AG08395 (cell line): Measurements from ENCODE around the gene NUP98.
A peak's percentile ranks its signal among the peaks of the same experiment; 100 is the strongest.
"Not testable (repeated sequence)": the region's sequence is repeated elsewhere in the genome, so short reads cannot be mapped to it uniquely, and the experiment has no call there.

ENCODE experiments used
- DNase-seq: peaks from one replicate; pipeline ENCODE4 v3.0.0; 2012; ENCODE audit warnings: mixed read lengths, low spot score

The NUP98 gene

GRCh38 chr11:3799143-3799542, 1.8 kb upstream of the NUP98 start:
- no peak for DNase-seq

GRCh38 chr11:3796801-3797328, 489 bp downstream of the NUP98 start:
- peak; percentile 25 for DNase-seq

- no peak for DNase-seq
These were observed 1.0 kb downstream of the NUP98 start for GRCh38 chr11:3796346-3796745.

- no peak for DNase-seq
These were observed 1.4 kb downstream of the NUP98 start for GRCh38 chr11:3796002-3796311.

GRCh38 chr11:3795131-3796001, 2.0 kb downstream of the NUP98 start:
- DNase-seq: no peak

- DNase-seq: not testable (repeated sequence)
These were observed 3.0 kb downstream of the NUP98 start for GRCh38 chr11:3794387-3794786.

- DNase-seq: peak; percentile 49
These were observed 10.4 kb downstream of the NUP98 start for GRCh38 chr11:3786781-3787428.

- DNase-seq: no peak
These were observed 13.7 kb downstream of the NUP98 start for GRCh38 chr11:3783611-3784010.

GRCh38 chr11:3782963-3783362, 14.4 kb downstream of the NUP98 start:
- no peak for DNase-seq

- peak; percentile 31 for DNase-seq
These were observed 15.9 kb downstream of the NUP98 start for GRCh38 chr11:3781423-3781822.

- DNase-seq: no peak
These were observed 21.5 kb downstream of the NUP98 start for GRCh38 chr11:3775736-3776406.

GRCh38 chr11:3773180-3773579, 24.2 kb downstream of the NUP98 start:
- no peak for DNase-seq

GRCh38 chr11:3767536-3767935, 29.8 kb downstream of the NUP98 start:
- no peak for DNase-seq

- not testable (repeated sequence) for DNase-seq
These were observed 30.5 kb downstream of the NUP98 start for GRCh38 chr11:3766836-3767235.

GRCh38 chr11:3764266-3764665, 33.1 kb downstream of the NUP98 start:
- DNase-seq: no peak

GRCh38 chr11:3755151-3755550, 42.2 kb downstream of the NUP98 start:
- DNase-seq: no peak

- DNase-seq: no peak
These were observed 44.2 kb downstream of the NUP98 start for GRCh38 chr11:3753110-3753509.

GRCh38 chr11:3747704-3748103, 49.6 kb downstream of the NUP98 start:
- peak; percentile 66 for DNase-seq

GRCh38 chr11:3745161-3745560, 52.2 kb downstream of the NUP98 start:
- DNase-seq: no peak

- DNase-seq: no peak
These were observed 58.6 kb downstream of the NUP98 start for GRCh38 chr11:3738723-3739122.

- peak; percentile 38 for DNase-seq
These were observed 59.1 kb downstream of the NUP98 start for GRCh38 chr11:3738241-3738640.

- DNase-seq: no peak
These were observed 59.9 kb downstream of the NUP98 start for GRCh38 chr11:3737386-3737933.

- no peak for DNase-seq
These were observed 60.5 kb downstream of the NUP98 start for GRCh38 chr11:3736816-3737215.
